GM12864 (cell line): ENCODE data around the gene BCAS3.

Experiments used
- DNase-seq: peaks from one replicate; pipeline ENCODE4 v3.0.0-alpha.2; 2011; ENCODE audit warnings: low read depth
- H3K4me3 ChIP-seq: 2 replicates; pipeline ENCODE4 v1.5.1; 2011; ENCODE audit warnings: mild to moderate bottlenecking, low read depth, low read length, control low read depth
- CTCF ChIP-seq: IDR thresholded peaks from 2 replicates; pipeline ENCODE4 v1.5.1; 2011; ENCODE audit warnings: low read depth, mild to moderate bottlenecking, moderate library complexity, low read length, control low read depth, inconsistent platforms; ENCODE audit errors: missing control alignments

The BCAS3 gene

GRCh38 chr17:60685437-60685836, 7.8 kb downstream of the BCAS3 start:
- no peak for DNase-seq
- no peak for TF ChIP-seq CTCF
- H3K4me3 ChIP-seq = no peak overlapping the region

GRCh38 chr17:60695960-60696359, 18.3 kb downstream of the BCAS3 start:
- no peak for DNase-seq
- H3K4me3 ChIP-seq = no peak overlapping the region
- no peak for TF ChIP-seq CTCF

- no peak overlapping the region for H3K4me3 ChIP-seq
- no peak for DNase-seq
- no peak for TF ChIP-seq CTCF
These were observed 21.4 kb downstream of the BCAS3 start for GRCh38 chr17:60699090-60699489.

- no peak for DNase-seq
- TF ChIP-seq CTCF = no peak
- H3K4me3 ChIP-seq = no peak overlapping the region
These were observed 26.5 kb downstream of the BCAS3 start for GRCh38 chr17:60704170-60704569.

GRCh38 chr17:60712675-60713074, 35.0 kb downstream of the BCAS3 start:
- H3K4me3 ChIP-seq = no peak overlapping the region
- no peak for TF ChIP-seq CTCF
- no peak for DNase-seq

- TF ChIP-seq CTCF = no peak
- no peak overlapping the region for H3K4me3 ChIP-seq
- DNase-seq = no peak
These were observed 36.0 kb downstream of the BCAS3 start for GRCh38 chr17:60713608-60714007.

GRCh38 chr17:60716766-60717165, 39.1 kb downstream of the BCAS3 start:
- no peak for DNase-seq
- no peak for TF ChIP-seq CTCF
- H3K4me3 ChIP-seq = no peak overlapping the region
